ENCODE results near the gene KCNMA1. TPM values are rescaled to one million over a fixed set of nuclear protein-coding genes. Genes with fewer than 3 reads are reported as not detected.

KCNMA1 gene
- total RNA-seq, 1 experiment from 2014 or later: 0.70 TPM

- Histone ChIP-seq H3K4me3 (no peak overlapping the region), H3K27ac (no peak overlapping the region), H3K79me2 (ENCODE audit: low read depth) (no peaks in the 10 kb centered on the region), H3K36me3 (ENCODE audit: low read depth) (no peaks in the 10 kb centered on the region), H3K4me1 (replicated peaks; ENCODE audit: insufficient read depth) (no peaks in the 10 kb centered on the region), H2AFZ (no peak overlapping the region), H3K9me2 (ENCODE audit: insufficient read depth) (no peaks in the 10 kb centered on the region), H3K9me3 (ENCODE audit: insufficient read depth, low read depth) (no peaks in the 10 kb centered on the region), H4K20me1 (ENCODE audit: insufficient read depth) (no peaks in the 10 kb centered on the region), H3F3A (ENCODE audit: insufficient read depth, low read depth) (no peaks in the 10 kb centered on the region), H3K4me2 (no peak overlapping the region), H3K27me3 (ENCODE audit: insufficient read depth, low read depth) (peaks cover 17% of the 10 kb centered on the region; the same call in 1 of the 2 replicates)
- ChIA-PET CTCF (interaction anchor here (0.7 kb wide), 1 partner anchor 54 kb away, joined by 3 read pairs; no protein-coding TSS in a partner anchor), POLR2A (ENCODE audit: unreplicated experiment) (interaction anchor here (0.6 kb wide), 1 partner anchor 1665 kb away, joined by 23 read pairs; no protein-coding TSS in a partner anchor)
- intact Hi-C loops (cut with micrococcal nuclease; ENCODE audit: unreplicated experiment): no loop called here
- no peak for DNase-seq
- BruUV-seq (replicated peaks): no TSS peak
- TF ChIP-seq CTCF (conservative IDR thresholded peaks at IDR 0.05): no peak
- TF ChIP-seq EZH2 (IDR thresholded peaks at IDR 0.05; ENCODE audit: low read depth): no peak
Observed at GRCh38 chr10:76935941-76936613, 701.5 kb downstream of the KCNMA1 start.

GRCh38 chr10:76928565-76928964, 709.0 kb downstream of the KCNMA1 start:
- no peaks in the 10 kb centered on the region for H3K79me2 ChIP-seq (ENCODE audit: low read depth)
- no peaks in the 10 kb centered on the region for H3K27me3 ChIP-seq (ENCODE audit: insufficient read depth, low read depth)
- no peak overlapping the region for H2AFZ ChIP-seq
- H3K9me2 ChIP-seq (ENCODE audit: insufficient read depth): no peaks in the 10 kb centered on the region
- no peaks in the 10 kb centered on the region for H3F3A ChIP-seq (ENCODE audit: insufficient read depth, low read depth)
- H3K27ac ChIP-seq: no peak overlapping the region
- ChIA-PET CTCF (no interaction called here), POLR2A (ENCODE audit: unreplicated experiment) (no interaction called here)
- H3K4me1 ChIP-seq (replicated peaks; ENCODE audit: insufficient read depth): no peaks in the 10 kb centered on the region
- H3K4me2 ChIP-seq: no peak overlapping the region
- intact Hi-C loops (cut with micrococcal nuclease; ENCODE audit: unreplicated experiment): no loop called here
- no TSS peak for BruUV-seq (replicated peaks)
- no peaks in the 10 kb centered on the region for H3K36me3 ChIP-seq (ENCODE audit: low read depth)
- H3K4me3 ChIP-seq: no peak overlapping the region
- TF ChIP-seq CTCF (conservative IDR thresholded peaks at IDR 0.05) (no peak), EZH2 (IDR thresholded peaks at IDR 0.05; ENCODE audit: low read depth) (no peak)
- no peaks in the 10 kb centered on the region for H3K9me3 ChIP-seq (ENCODE audit: insufficient read depth, low read depth)
- no peaks in the 10 kb centered on the region for H4K20me1 ChIP-seq (ENCODE audit: insufficient read depth)
- DNase-seq: no peak

GRCh38 chr10:76925636-76926405, 711.8 kb downstream of the KCNMA1 start:
- Histone ChIP-seq H3K27ac (no peak overlapping the region), H3K4me2 (no peak overlapping the region), H3K79me2 (ENCODE audit: low read depth) (no peaks in the 10 kb centered on the region), H3K27me3 (ENCODE audit: insufficient read depth, low read depth) (no peaks in the 10 kb centered on the region), H2AFZ (no peak overlapping the region), H3K9me3 (ENCODE audit: insufficient read depth, low read depth) (no peaks in the 10 kb centered on the region), H3K9me2 (ENCODE audit: insufficient read depth) (no peaks in the 10 kb centered on the region), H3K4me3 (no peak overlapping the region), H3K4me1 (replicated peaks; ENCODE audit: insufficient read depth) (no peaks in the 10 kb centered on the region), H3F3A (ENCODE audit: insufficient read depth, low read depth) (no peaks in the 10 kb centered on the region), H4K20me1 (ENCODE audit: insufficient read depth) (no peaks in the 10 kb centered on the region), H3K36me3 (ENCODE audit: low read depth) (no peaks in the 10 kb centered on the region)
- CTCF ChIA-PET: no interaction called here
- intact Hi-C loops (cut with micrococcal nuclease; ENCODE audit: unreplicated experiment): no loop called here
- BruUV-seq (replicated peaks): no TSS peak
- POLR2A ChIA-PET (ENCODE audit: unreplicated experiment): interaction anchor here (0.6 kb wide), 1 partner anchor 57 kb away, joined by 3 read pairs; no protein-coding TSS in a partner anchor
- TF ChIP-seq EZH2 (IDR thresholded peaks at IDR 0.05; ENCODE audit: low read depth) (no peak), CTCF (conservative IDR thresholded peaks at IDR 0.05) (no peak)
- no peak for DNase-seq

All from PC-9 (cell line).